WTC11 (cell line): ENCODE data around the gene VWA7. TPM values are rescaled to one million over a fixed set of nuclear protein-coding genes. Genes with fewer than 3 reads are reported as not detected.

Source experiments
- ATAC-seq: fragments of 200-7000 bp; cut with Tn5 transposase; 2 replicates; pipeline ENCODE4 v1.10.0; 2021; ENCODE audit warnings: mild to moderate bottlenecking, moderate library complexity
- CTCF ChIA-PET: fragments of 300-600 bp; sonication (Branson Sonifier 250); formaldehyde crosslinking; loops from one replicate; lab custom pipeline; 2021; ENCODE audit warnings: antibody characterized with exemption; lab: Charles Lee
- POLR2A ChIA-PET: fragments of 350-600 bp; sonication (Branson Sonifier 250); formaldehyde crosslinking; loops from one replicate; lab custom pipeline; 2021; ENCODE audit warnings: antibody characterized with exemption; lab: Charles Lee
- DNase-seq: peaks from one replicate; pipeline ENCODE4 v3.0.0; 2021; ENCODE audit warnings: low spot score
- H3K27ac Mint-ChIP-seq: 2 replicates; pipeline ENCODE4 v1.8.0; 2021; ENCODE audit warnings: mixed read lengths
- H3K27me3 Mint-ChIP-seq: 2 replicates; pipeline ENCODE4 v1.8.0; 2021; ENCODE audit warnings: low read depth, mild to moderate bottlenecking, moderate library complexity, mixed read lengths
- H3K36me3 Mint-ChIP-seq: 2 replicates; pipeline ENCODE4 v1.8.0; 2021; ENCODE audit warnings: mixed read lengths
- H3K4me1 Mint-ChIP-seq: 2 replicates; pipeline ENCODE4 v1.8.0; 2022; ENCODE audit warnings: mixed read lengths
- H3K4me3 Mint-ChIP-seq: 2 replicates; pipeline ENCODE4 v1.8.0; 2021; ENCODE audit warnings: mild to moderate bottlenecking, moderate library complexity, mixed read lengths
- H3K9me3 Mint-ChIP-seq: 2 replicates; pipeline ENCODE4 v1.8.0; 2021; ENCODE audit warnings: mixed read lengths
- ATF1 ChIP-seq: sonication (generic); formaldehyde crosslinking; IDR thresholded peaks from 2 replicates; pipeline ENCODE4 v1.8.1; 2023; ENCODE audit warnings: mild to moderate bottlenecking, moderate library complexity, missing genetic modification reagents
- CREM ChIP-seq: sonication (generic); formaldehyde crosslinking; IDR thresholded peaks from 2 replicates; pipeline ENCODE4 v1.8.1; 2022; ENCODE audit warnings: mild to moderate bottlenecking, missing genetic modification reagents, moderate library complexity
- CTCF ChIP-seq: fragments of 200-600 bp; IDR thresholded peaks from 2 replicates; pipeline ENCODE4 v1.8.0; 2022; ENCODE audit warnings: antibody characterized with exemption
- ELF4 ChIP-seq: sonication (generic); formaldehyde crosslinking; IDR thresholded peaks from 2 replicates; pipeline ENCODE4 v1.8.1; 2022; ENCODE audit warnings: low read depth, mild to moderate bottlenecking, moderate library complexity, missing genetic modification reagents
- FOXP4 ChIP-seq: sonication (generic); formaldehyde crosslinking; IDR thresholded peaks from 2 replicates; pipeline ENCODE4 v1.8.0; 2022; ENCODE audit warnings: mild to moderate bottlenecking, missing genetic modification reagents
- KAT7 ChIP-seq: sonication (generic); formaldehyde crosslinking; IDR thresholded peaks from 2 replicates; pipeline ENCODE4 v1.8.1; 2023; ENCODE audit warnings: missing genetic modification reagents, mild to moderate bottlenecking, borderline replicate concordance
- NFATC4 ChIP-seq: fragments of 250-450 bp; sonication (Bioruptor Pico); IDR thresholded peaks from 2 replicates; pipeline ENCODE4 v1.9.0; 2021; ENCODE audit warnings: mild to moderate bottlenecking
- NR3C1 ChIP-seq: sonication (generic); formaldehyde crosslinking; conservative IDR thresholded peaks from 2 replicates; pipeline ENCODE4 v1.8.1; 2023; ENCODE audit warnings: low read depth, mild to moderate bottlenecking, missing genetic modification reagents
- PRDM15 ChIP-seq: sonication (generic); formaldehyde crosslinking; IDR thresholded peaks from 2 replicates; pipeline ENCODE4 v1.8.0; 2022; ENCODE audit warnings: missing genetic modification reagents
- RELA ChIP-seq: sonication (generic); formaldehyde crosslinking; IDR thresholded peaks from 2 replicates; pipeline ENCODE4 v1.8.1; 2022; ENCODE audit warnings: missing genetic modification reagents, mild to moderate bottlenecking, borderline replicate concordance
- RORB ChIP-seq: fragments of 250-450 bp; sonication (Bioruptor Pico); IDR thresholded peaks from 2 replicates; pipeline ENCODE4 v1.9.0; 2021; ENCODE audit warnings: mild to moderate bottlenecking
- SMAD4 ChIP-seq: sonication (generic); formaldehyde crosslinking; IDR thresholded peaks from 2 replicates; pipeline ENCODE4 v1.8.0; 2022; ENCODE audit warnings: mild to moderate bottlenecking, missing genetic modification reagents
- TEAD4 ChIP-seq: sonication (generic); formaldehyde crosslinking; IDR thresholded peaks from 2 replicates; pipeline ENCODE4 v1.8.0; 2022; ENCODE audit warnings: mild to moderate bottlenecking, missing genetic modification reagents
- TP53 ChIP-seq: sonication (generic); formaldehyde crosslinking; IDR thresholded peaks from 2 replicates; pipeline ENCODE4 v1.8.1; 2023; ENCODE audit warnings: mild to moderate bottlenecking, missing genetic modification reagents
- ZBTB43 ChIP-seq: sonication (generic); formaldehyde crosslinking; IDR thresholded peaks from 2 replicates; pipeline ENCODE4 v1.8.1; 2023; ENCODE audit warnings: mild to moderate bottlenecking, missing genetic modification reagents
- ZNF219 ChIP-seq: sonication (generic); formaldehyde crosslinking; IDR thresholded peaks from 2 replicates; pipeline ENCODE4 v1.8.0; 2023; ENCODE audit warnings: missing genetic modification reagents, mild to moderate bottlenecking, borderline replicate concordance
- ZNF263 ChIP-seq: sonication (generic); formaldehyde crosslinking; IDR thresholded peaks from 2 replicates; pipeline ENCODE4 v1.8.1; 2022; ENCODE audit warnings: low read depth, mild to moderate bottlenecking, moderate library complexity, missing genetic modification reagents
- ZNF317 ChIP-seq: sonication (generic); formaldehyde crosslinking; IDR thresholded peaks from 2 replicates; pipeline ENCODE4 v1.8.1; 2023; ENCODE audit warnings: low read depth, mild to moderate bottlenecking, moderate library complexity, missing genetic modification reagents, borderline replicate concordance
- ZNF532 ChIP-seq: fragments of 250-450 bp; sonication (Bioruptor Pico); IDR thresholded peaks from 2 replicates; pipeline ENCODE4 v1.9.0; 2021; ENCODE audit warnings: mild to moderate bottlenecking, borderline replicate concordance
- total RNA-seq: library from RNA; stranded (reverse); gene quantifications from 3 replicates; pipeline ENCODE4 v1.2.3, GENCODE V29; 2021

VWA7 gene
- total RNA-seq, 1 experiment from 2014 or later, result 1.8 TPM

- ATAC-seq (no peak), DNase-seq (no peak)
- Mint-ChIP-seq H3K36me3 (no peaks in the 10 kb centered on the region), H3K27ac (no peak overlapping the region), H3K4me1 (peaks cover 19% of the 10 kb centered on the region), H3K27me3 (peaks cover 4% of the 10 kb centered on the region; the same call in 1 of the 2 replicates), H3K4me3 (no peak overlapping the region), H3K9me3 (no peaks in the 10 kb centered on the region)
- ChIA-PET POLR2A (no interaction called here), CTCF (interaction anchor here (1.9 kb wide), 1 partner anchor 9 kb away, joined by 4 read pairs; no protein-coding TSS in a partner anchor)
- no peak for TF ChIP-seq ATF1 (CRISPR knock-in tag)
- TF ChIP-seq ELF4 (CRISPR knock-in tag), result no peak
- TF ChIP-seq SMAD4 (CRISPR knock-in tag), result no peak
- TF ChIP-seq TEAD4 (CRISPR knock-in tag), result no peak
- TF ChIP-seq ZBTB43 (CRISPR knock-in tag), result no peak
Observed at GRCh38 chr6:31720196-31720770, 56.8 kb downstream of the VWA7 start.

- ChIA-PET POLR2A (interaction anchor here (0.5 kb wide), 1 partner anchor 18 kb away, joined by 3 read pairs; no protein-coding TSS in a partner anchor), CTCF (interaction anchor here (0.8 to 1.9 kb wide), 3 partner anchors 11 to 51 kb away, joined by 3 to 4 read pairs (median 4); no protein-coding TSS in a partner anchor)
- ATAC-seq (no peak), DNase-seq (no peak)
- Mint-ChIP-seq H3K4me3 (0 out of 2 replicates have a peak overlapping the region, but pooled peaks have one; percentile 13), H3K36me3 (no peaks in the 10 kb centered on the region), H3K9me3 (no peaks in the 10 kb centered on the region), H3K27ac (no peak overlapping the region), H3K27me3 (peaks cover 4% of the 10 kb centered on the region; the same call in 1 of the 2 replicates), H3K4me1 (peaks cover 27% of the 10 kb centered on the region)
- TF ChIP-seq PRDM15, result peak; percentile 49; the same call in 1 of the 2 replicates
- no peak for TF ChIP-seq ZNF219 (CRISPR knock-in tag)
- TF ChIP-seq RELA (CRISPR knock-in tag), result no peak
Observed at GRCh38 chr6:31719001-31719400, 58.1 kb downstream of the VWA7 start.

GRCh38 chr6:31718265-31718664 is 58.9 kb downstream of the VWA7 start:
- Mint-ChIP-seq H3K27ac (no peak overlapping the region), H3K4me1 (peaks cover 33% of the 10 kb centered on the region), H3K36me3 (no peaks in the 10 kb centered on the region), H3K9me3 (no peaks in the 10 kb centered on the region), H3K4me3 (peak overlapping the region; percentile 13; the same call in 1 of the 2 replicates), H3K27me3 (peaks cover 4% of the 10 kb centered on the region; the same call in 1 of the 2 replicates)
- POLR2A ChIA-PET, result no interaction called here
- DNase-seq, result no peak
- CTCF ChIA-PET, result no interaction called here
- ATAC-seq, result peak; percentile 11
- TF ChIP-seq CTCF, result no peak
- TF ChIP-seq NR3C1 (CRISPR knock-in tag), result no peak
- TF ChIP-seq TP53, result no peak
- no peak for TF ChIP-seq NFATC4 (CRISPR knock-in tag)
- no peak for TF ChIP-seq KAT7 (CRISPR knock-in tag)
- no peak for TF ChIP-seq ZNF532 (CRISPR knock-in tag)
- no peak for TF ChIP-seq ZNF263 (CRISPR knock-in tag)
- no peak for TF ChIP-seq FOXP4
- no peak for TF ChIP-seq ZNF317 (CRISPR knock-in tag)
- no peak for TF ChIP-seq CREM (CRISPR knock-in tag)
- no peak for TF ChIP-seq RORB (CRISPR knock-in tag)
- no peak for TF ChIP-seq SMAD4 (CRISPR knock-in tag)
